Keratinocyte (primary cell): Measurements from ENCODE around the gene TNFSF15.

Source experiments
- EZH2 ChIP-seq: IDR thresholded peaks from one replicate; pipeline ENCODE4 v1.6.1; 2012; ENCODE audit warnings: inconsistent platforms, mild to moderate bottlenecking, low read length, moderate library complexity
- TF ChIP-seq, protein P1 (sequence below), 3 experiments: IDR thresholded peaks in 1 of 3; conservative IDR thresholded peaks in 1 of 3; optimal IDR thresholded peaks in 1 of 3; 2 replicates in 2 of 3; 3 replicates in 1 of 3; pipeline versions ENCODE3 to v1.5.1; 2011; ENCODE audit warnings: low read length in 3 of 3, mild to moderate bottlenecking in 3 of 3, moderate library complexity in 2 of 3, control low read depth in 1 of 3, inconsistent platforms in 1 of 3; ENCODE audit not compliant: insufficient read depth in 2 of 3; ENCODE audit errors: extremely low read depth in 1 of 3

DNA sequence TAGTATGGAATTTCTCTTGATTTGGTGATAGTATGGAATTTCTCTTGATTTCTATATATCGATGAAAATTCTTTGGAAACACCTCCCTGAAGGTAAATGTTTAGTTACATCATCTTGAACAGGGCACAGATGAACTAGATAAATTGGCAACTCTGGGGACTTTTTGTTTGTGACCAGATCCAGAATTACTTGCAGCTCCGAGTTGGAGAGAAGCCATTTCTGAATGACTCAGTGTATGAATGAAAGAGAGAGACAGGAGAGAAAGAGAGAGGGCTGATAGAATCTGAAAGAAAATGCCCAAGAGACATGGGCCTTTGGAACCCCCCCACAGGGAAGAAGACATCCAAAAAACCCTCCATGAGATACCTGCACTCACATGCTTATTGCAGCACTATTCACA is 14.1 kb downstream of the TNFSF15 start:
- TF ChIP-seq, protein P1, sequence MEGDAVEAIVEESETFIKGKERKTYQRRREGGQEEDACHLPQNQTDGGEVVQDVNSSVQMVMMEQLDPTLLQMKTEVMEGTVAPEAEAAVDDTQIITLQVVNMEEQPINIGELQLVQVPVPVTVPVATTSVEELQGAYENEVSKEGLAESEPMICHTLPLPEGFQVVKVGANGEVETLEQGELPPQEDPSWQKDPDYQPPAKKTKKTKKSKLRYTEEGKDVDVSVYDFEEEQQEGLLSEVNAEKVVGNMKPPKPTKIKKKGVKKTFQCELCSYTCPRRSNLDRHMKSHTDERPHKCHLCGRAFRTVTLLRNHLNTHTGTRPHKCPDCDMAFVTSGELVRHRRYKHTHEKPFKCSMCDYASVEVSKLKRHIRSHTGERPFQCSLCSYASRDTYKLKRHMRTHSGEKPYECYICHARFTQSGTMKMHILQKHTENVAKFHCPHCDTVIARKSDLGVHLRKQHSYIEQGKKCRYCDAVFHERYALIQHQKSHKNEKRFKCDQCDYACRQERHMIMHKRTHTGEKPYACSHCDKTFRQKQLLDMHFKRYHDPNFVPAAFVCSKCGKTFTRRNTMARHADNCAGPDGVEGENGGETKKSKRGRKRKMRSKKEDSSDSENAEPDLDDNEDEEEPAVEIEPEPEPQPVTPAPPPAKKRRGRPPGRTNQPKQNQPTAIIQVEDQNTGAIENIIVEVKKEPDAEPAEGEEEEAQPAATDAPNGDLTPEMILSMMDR (optimal IDR thresholded peaks at IDR 0.05 in 1 of 3, IDR thresholded peaks at IDR 0.05 in 1 of 3, conservative IDR thresholded peaks at IDR 0.05 in 1 of 3; ENCODE audit: extremely low read depth in 1 of 3, insufficient read depth in 2 of 3, low read length in 3 of 3) = no peak
- no peak for TF ChIP-seq EZH2
